CMK (cell line): ENCODE data around the gene PHACTR1.

Experiments
- DNase-seq: peaks from one replicate; pipeline ENCODE4 v3.0.0-alpha.2; 2010; ENCODE audit warnings: low read depth

PHACTR1 gene

DNA sequence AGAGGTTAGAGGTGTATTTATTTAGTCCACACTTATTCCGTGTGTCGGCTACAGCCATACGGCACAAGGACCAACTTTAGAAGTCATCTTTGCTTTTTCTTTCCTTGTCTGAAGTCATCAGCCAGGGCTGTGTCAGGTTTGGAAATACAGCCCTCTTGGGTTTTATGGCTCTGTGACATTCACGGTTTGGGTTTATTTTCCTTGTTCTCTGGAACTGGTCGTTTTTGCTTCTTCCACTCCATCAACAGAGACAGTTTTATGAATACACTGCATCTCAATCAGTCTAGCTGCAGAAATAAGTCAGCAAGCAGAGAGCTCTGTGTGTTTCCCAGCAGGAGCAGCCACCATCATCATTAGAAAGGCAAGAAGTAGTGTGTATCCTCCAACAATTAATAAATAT lies 479.2 kb downstream of the PHACTR1 start:
- DNase-seq: no peak

DNA sequence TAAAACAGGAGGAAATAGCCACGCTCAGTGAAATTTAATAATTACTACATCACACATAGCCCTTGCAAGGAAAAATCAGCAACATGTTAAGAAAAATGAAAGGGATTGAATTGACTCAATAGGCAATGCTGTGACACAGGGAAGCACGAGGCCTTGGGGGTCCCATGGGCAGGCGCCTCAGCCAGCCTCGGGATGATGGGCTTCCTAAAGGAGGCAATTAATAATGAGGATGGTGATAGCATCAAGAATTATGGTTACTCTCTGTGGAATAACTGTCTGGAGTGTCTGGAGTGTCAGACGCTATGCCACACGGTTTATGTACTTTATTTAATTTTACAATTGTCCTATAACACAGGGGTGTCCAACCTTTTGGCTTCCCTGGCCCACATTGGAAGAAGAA lies 481.6 kb downstream of the PHACTR1 start:
- no peak for DNase-seq

DNA sequence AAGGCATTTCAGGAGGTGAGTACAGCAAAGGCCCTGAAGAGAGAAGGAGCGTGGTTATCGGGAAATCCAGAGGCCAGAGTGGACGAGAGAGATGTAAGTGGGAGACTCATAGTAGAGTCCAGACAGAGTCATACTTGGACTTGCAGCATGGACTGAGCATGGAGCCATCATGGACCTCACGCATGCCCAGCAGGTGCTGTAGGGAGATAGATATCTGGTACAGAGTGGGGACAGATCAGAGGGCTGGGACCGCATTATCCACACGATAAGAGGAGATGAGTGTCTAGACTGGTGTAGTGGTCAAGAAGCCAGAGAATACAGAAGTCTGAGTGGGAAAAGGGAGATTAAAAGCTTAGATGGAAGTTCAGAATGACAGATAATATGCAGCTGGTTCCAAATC lies 484.8 kb downstream of the PHACTR1 start:
- no peak for DNase-seq

DNA sequence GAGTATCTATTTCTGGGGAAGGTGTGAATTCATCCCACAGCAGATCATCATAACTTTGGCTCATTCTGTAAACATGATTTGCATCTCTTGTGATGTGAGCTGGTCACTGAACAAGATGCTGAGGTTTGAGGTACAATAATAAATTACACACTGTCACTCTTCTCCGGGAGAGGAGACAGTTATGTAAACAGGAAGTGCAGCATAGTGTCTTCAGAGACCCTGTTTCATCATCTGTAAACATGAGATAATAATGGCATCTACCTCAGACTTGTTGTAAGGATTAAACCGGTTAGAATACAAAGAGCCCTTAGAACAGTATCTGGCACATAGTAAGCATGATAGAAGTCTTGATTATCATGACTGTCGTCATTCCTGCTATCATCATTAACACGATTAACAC lies 486.6 kb downstream of the PHACTR1 start:
- no peak for DNase-seq

DNA sequence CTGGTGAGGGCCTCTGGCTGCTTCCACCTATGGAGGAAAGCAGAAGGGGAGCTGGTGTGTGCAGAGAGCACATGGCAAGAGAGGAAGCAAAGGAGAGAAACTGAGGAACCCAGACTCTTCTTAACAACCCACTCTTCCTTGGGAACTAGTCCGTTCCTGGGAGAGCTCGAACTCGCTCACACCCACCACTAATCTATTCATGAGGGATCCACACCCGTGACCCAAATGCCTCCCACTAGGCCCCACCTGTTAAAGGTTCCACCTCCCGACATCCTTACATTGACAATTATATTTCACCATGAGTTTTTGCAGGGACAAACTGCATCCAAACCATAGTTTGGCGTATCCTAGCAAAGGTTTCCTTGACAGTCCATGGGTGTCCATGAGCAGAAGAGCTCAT lies 488.5 kb downstream of the PHACTR1 start:
- DNase-seq: no peak

DNA sequence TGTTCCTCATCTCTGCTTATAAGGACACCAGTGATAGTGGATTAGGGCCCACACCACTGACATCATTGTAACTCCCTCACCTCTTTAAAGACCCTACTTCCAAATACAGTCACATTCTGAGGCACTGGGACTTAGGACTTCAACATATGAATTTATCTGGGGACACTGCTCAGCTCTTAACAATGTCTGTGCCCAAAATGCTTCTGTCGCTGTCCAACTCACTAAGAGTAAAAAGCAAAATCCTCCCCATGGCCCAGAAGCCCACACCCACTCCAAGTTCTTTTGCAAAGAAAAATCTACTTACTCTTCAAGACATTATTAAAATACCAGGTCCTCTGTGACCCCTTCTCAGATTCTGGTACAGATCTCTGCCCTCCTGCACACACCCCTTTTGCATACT lies 495.5 kb downstream of the PHACTR1 start:
- DNase-seq: no peak

DNA sequence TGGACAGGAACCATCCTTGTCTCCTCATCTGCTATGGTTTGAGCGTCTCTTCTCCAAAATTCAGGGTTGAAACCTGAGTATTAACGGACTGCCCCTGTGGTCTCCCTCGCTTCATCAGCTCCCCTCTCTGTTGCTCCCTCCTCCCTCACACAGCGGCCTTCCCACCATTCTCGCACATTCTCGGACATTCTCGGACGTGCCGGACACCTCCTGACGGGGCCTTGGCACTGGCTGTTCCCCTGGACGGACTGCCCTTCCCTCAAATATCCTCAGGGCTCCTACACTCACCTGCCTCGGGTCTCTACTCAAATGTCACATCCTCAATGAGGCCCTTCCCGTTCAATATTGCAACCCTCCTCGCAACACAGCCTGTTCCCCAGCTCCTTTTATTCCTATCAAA lies 496.0 kb downstream of the PHACTR1 start:
- DNase-seq: no peak

DNA sequence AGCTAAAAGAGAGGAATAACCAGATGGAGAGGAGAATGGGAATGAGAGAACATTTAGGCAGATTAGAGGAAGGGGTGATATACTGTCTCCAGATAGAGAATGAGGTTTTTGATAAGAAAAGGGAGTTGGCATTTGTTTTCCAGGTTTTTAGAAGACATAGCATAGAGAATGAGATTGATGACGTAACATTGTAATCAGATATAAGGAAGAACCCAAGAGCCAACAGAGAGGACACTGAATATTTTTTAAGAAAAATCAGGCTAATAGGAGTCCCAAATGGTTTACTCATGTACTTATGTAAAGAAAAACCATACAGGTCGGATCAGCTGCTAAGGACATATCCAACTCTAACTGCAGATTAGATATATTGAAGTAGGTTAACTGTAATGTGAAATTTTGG lies 498.8 kb downstream of the PHACTR1 start:
- DNase-seq: no peak

DNA sequence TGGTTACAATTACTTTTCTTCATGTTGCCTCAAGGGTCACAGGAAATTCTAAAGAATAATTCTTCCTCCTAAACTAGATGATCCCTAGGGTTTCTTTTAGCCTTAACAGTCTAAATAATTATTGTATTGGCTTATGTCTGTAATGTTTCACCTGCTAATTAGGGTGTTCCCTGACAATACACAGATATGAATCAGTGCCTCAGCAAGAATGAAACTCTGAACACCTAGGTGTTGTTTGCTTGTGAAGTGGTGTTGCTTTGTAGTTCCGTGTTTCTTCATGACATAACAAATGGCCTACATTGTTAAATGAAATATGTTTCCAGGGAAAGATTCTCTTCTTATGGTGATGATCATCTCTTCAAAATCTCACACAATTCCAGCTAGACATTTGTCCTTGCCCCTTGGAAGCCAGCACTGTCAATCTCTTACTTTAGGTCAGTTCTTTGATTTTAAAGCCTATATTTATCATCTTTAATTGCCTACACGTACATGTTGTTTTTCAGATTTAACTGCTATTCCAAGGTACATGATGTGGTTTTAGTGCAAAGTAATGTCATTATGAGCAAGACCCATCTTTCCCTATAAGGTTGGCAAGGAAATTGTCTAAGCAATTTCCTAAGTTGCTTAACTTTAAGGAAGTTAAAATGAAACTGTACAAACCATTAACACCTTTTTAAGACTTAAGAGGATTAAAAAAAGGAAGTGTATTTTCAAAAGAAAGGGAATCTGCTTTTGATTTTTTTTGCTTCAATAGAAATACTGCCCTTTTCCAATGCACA lies 499.9 kb downstream of the PHACTR1 start:
- DNase-seq: no peak

DNA sequence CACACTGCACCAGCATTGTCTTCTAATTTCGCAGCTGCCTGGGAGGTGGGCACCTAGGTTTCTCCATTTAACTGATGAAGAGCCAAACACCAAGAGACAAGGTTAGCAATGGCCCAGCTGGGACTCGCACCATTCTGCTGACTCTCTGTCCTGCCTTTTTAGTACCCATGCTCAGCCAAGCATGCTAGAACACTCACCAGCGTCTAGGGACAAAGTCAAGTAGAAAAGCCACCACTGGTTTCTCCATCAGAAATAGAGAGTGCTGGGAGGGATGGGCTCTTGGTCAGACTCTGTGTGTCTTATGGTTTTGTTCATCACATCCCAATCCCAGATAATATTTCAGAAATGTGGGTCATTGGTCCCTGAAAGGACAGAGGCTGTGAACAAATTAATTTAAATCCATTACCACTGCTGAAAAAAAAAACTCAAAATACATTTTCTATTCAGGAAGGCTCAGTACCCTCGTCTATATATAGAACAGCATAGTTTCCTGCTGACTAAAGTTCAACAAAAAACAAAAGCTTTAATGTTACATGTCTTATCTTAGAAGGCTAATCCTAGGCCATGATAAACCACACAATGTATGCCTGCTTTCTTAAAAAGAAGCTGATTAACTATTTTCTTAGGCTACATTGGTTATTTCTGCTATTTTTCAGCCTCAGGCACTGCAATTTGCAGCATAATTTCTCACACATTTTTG lies 500.8 kb downstream of the PHACTR1 start:
- no peak for DNase-seq

DNA sequence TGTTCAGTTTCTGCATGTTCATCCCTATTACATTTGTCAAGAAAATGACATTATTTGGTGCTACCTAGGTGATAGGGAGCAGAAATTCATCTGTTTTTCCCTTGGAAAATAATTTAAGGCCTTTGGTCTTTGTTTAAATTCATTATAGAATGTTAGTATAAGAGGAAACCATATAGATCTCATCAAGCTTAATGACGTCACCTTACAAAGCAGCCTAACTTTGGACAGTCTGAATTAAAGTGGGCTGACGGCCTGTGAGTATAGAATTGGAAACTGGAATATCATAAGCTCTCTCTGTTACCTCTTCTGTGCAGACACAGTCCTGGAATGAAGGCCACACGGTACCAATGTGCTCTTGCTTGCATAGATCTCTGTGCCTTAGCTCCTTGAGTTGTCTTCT lies 503.7 kb downstream of the PHACTR1 start:
- DNase-seq: no peak

DNA sequence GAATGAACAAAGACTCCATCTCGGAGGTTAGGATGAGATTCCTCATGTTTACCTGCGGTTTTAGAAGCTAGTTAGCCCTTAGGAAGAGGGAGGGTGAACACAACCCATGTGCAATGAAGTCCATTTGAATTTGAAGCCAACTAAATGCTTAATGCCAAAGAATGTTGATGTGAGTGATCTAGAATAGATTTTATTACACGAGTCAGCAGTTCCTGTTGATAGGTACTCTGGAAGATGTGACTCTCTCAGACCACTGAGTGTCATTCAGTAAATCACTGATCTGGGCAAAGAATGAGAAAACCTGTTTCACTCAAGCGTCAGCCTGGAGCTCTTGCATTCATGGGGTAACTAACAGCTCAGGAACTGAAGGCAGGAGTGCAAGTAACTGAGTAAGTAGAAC lies 505.5 kb downstream of the PHACTR1 start:
- DNase-seq: no peak

DNA sequence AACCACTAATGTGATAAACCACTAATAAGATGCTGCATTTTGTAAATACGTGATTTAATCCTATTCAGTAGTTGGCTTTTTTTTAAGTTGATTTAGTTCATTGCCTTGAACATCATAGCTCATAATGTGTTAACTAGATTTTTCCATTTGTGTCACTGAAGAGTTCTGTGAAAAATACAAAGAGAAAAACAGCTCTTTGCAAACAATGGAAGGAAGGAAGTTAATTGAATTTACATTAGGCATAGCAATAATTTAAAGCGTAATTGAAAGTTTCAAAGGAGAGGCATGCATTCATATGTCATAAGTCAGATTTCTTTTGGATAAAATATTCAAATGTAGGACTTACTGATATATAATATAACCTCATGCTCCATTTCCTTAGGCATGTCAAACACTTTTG lies 509.5 kb downstream of the PHACTR1 start:
- no peak for DNase-seq

DNA sequence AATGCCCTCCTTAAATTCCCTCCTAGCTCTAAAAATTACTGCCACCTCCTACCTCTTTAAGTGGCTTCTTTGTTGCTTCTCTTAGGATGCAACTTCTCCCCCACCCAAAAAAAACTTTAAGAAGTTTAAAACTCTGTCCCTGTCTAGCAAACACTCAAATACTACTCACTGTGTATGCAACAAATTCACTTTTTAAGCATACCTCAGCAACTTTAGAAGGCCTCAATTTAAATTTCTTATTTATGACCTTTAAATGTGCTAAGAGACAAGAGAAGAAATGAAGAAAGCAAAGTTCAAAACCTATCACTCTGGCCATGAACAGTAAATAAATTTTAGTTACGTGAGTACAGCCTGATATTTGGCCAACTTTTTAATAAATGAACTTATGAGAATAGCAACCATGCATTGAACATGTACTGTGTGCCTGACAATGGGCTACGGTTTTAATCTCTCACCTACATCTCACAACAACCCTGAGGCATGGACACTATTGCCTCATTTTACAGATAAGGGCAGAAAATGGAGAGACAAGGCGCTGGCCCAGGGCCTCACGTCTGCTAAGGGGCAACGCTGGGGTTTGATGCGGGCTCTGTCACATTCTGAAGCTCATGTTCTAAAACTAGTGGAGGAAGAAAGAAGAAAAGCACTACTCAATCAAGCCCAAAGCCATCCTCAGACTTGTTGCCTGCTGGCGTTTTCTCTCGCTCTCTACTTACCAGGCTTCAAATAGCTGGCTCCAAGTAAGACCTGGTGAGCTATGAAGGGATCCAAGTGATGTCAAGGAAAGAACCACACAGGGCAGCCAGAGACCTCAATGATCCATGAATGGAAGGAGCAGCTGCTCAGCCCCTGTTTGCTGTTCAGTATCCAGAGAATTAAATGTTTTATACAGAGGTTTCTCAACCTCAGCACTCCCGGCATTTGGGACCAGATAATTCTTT lies 512.0 kb downstream of the PHACTR1 start:
- no peak for DNase-seq

DNA sequence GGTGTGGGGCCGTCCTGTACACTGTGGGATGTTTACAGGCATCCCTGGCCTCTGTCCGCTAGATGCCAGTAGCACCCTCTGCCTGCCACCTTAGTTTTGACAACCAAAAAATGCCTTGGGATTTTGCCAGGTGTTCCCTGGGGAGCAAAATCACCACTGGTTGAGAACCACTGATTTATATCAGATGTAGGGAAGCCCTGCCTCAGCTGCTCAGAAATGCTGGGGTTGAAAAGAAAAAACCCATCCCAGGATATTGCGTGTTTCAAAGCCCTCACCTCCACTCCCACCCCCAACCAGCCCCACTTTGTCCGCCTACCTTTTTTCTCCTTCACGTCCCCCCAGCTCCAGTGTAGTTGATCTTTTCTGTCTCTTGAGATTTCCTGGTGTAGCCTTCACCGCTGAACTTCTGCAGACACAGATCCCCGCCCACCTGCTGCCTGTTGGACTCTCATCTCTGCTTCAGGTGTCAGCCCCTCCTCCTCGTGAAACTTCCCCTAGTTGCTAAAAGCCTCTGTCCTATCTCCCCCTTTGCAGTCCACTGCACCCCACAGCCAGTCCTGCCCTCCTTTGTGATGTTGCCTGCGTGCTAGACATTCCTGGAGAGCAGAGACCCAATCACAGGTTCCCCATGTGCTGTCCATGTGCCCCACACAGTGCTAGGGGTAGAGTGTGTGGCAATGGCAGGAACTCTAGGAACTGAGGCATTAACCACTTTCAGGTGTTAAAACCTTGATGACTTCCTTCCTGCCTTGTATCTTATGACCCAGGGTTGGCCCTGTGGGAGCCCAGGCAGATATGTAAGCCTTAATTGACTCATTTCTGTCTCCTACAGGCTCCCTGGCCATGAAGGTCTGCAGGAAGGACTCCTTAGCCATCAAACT lies 512.9 kb downstream of the PHACTR1 start:
- no peak for DNase-seq

DNA sequence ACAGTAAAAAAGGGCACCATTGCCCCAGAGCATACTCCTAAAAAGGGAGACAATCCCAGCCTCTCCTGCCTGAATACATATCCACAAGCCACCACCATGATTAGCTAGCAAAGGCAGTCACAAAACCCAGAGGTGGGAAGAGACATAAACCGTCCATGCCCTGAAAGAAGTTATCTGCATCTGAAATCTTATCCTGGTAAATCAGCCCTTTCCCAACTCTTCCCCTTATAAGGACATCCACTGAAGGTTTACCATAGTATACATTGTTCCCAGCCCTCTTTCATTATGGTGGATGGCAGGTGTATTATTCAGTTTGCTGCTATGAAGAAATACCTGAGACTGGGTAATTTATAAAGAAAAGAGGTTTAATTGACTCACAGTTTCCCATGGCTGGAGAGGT lies 516.5 kb downstream of the PHACTR1 start:
- DNase-seq: no peak

DNA sequence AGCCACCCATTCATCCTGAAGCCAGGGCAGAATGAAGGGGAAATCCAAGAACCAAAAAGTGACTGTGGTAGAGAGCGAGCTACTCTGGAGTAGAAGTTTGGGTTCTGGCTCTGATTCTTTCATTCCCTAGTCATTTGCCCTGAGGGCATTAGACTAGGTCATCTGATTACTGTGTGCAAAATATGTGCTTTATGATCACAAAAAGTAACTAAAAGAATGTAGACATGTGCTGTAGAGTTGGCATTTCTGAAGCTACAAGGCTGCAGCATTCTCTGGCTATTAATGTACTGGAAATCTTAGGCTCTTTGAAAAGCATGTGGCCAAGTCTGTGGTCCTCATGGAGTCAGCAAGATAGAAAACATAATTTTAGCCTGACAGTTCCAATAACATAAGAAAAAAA lies 517.6 kb downstream of the PHACTR1 start:
- DNase-seq: no peak

DNA sequence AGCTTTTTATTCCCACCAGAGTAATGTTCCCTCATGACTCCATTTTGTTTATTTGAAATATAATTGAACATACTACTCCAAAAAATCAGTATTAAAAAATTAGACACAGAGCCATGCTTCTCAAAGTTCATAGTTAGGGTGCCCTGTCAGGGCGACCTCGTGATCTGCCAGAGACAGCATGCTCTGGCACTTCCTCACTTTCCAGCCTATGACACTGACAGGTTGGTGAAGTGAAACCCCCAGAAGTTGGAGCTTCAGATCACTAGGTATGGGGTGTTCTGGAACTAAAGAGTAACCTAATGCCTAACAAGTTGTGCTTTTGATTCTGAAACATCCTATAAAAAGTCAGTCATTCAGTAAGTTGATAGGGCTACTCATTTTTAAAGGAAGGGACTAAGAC lies 518.8 kb downstream of the PHACTR1 start:
- DNase-seq: no peak

DNA sequence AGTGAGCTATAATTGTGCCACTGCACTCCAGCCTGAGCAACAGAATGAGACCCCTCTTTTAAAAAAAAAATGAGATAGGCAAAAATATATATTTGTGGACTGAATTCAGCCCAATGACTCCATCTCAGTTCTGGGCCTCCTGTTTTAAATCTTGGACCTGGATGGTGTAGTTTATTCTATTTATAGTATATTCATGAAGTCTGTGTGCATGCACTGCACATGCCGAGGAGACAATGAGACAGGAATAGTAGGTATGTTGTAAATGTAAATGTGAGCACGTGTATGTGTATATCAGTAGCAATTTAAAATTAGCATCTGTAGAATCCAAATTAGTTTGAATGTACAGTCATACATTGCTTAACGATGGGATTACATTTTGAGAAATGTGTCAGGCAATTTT lies 520.8 kb downstream of the PHACTR1 start:
- no peak for DNase-seq

DNA sequence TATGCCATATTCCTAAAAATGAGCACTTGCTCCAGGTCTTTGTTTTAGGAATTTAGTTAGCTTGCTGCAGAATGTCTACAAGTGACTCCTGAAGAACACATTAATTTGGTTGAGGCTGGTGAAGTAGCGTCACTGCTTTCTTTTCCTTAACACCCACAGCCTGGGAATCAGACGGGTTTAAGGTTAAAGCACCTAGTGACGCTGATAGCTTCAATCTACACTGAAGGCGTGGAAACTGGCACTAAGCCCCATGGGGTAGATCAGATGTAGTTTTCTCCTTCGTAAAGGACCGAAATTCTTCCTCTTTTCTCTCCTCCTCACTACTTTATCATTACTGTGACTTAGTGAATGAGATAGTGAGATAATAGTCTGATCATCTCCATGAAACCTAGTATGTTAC lies 521.5 kb downstream of the PHACTR1 start:
- DNase-seq: no peak

DNA sequence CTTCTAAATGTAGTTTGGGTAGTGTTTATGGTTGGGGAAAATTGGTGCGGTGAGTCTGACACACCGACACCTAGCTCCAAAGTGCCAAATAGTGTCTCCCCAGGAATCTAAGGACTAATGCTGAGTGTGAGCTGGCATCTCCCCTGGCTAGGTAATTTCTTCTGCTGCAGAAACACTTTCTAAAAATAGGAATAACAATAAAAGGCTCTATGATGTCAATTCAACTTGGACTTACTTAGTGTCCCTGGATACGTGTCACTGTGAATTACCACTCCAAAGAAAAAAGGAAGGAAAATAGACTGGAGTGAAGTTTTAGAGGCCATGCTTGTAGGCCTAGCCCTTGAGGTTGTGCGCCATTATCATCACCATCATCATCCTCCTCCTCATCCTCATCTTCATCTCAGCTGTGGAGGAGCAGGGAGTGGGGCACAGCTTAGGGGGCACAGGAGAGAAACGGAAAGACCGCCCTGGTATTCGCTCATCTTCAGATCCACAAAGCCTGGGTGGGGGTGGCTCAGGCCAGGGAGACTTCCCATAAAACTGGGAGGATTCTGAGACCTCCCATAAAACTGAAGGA lies 522.2 kb downstream of the PHACTR1 start:
- DNase-seq: no peak
